ENCODE data around the gene PGBD5. TPM values are rescaled to one million over a fixed set of nuclear protein-coding genes. Genes with fewer than 3 reads are reported as not detected.
A peak's percentile ranks its signal among the peaks of the same experiment; 100 is the strongest.

The PGBD5 gene
- total RNA-seq, 1 donor from 2014 or later: 6.4 TPM

GRCh38 chr1:230322421-230322756, 103.7 kb downstream of the PGBD5 start:
- ATAC-seq: no peak

- no peak for ATAC-seq
Observed at GRCh38 chr1:230321741-230322420, 104.3 kb downstream of the PGBD5 start.

GRCh38 chr1:230321341-230321740, 104.8 kb downstream of the PGBD5 start:
- ATAC-seq: no peak

GRCh38 chr1:230320804-230321203, 105.3 kb downstream of the PGBD5 start:
- ATAC-seq: no peak

- ATAC-seq: no peak
Observed at GRCh38 chr1:230319014-230319747, 107.0 kb downstream of the PGBD5 start.

GRCh38 chr1:230317823-230318819, 108.0 kb downstream of the PGBD5 start:
- no peak for ATAC-seq

- ATAC-seq: no peak
Observed at GRCh38 chr1:230316864-230317745, 109.0 kb downstream of the PGBD5 start.

- no peak for ATAC-seq
Observed at GRCh38 chr1:230315099-230315498, 111.0 kb downstream of the PGBD5 start.

- ATAC-seq: no peak
Observed at GRCh38 chr1:230314142-230314470, 112.0 kb downstream of the PGBD5 start.

- no peak for ATAC-seq
Observed at GRCh38 chr1:230313453-230314141, 112.5 kb downstream of the PGBD5 start.

- ATAC-seq: no peak
Observed at GRCh38 chr1:230312676-230313075, 113.5 kb downstream of the PGBD5 start.

GRCh38 chr1:230310381-230311163, 115.6 kb downstream of the PGBD5 start:
- ATAC-seq: peak; percentile 75

GRCh38 chr1:230309646-230310177, 116.4 kb downstream of the PGBD5 start:
- ATAC-seq: no peak

GRCh38 chr1:230308821-230309220, 117.3 kb downstream of the PGBD5 start:
- ATAC-seq: no peak

- peak; percentile 87 for ATAC-seq
Observed at GRCh38 chr1:230308039-230308438, 118.1 kb downstream of the PGBD5 start.

GRCh38 chr1:230307213-230307612, 118.9 kb downstream of the PGBD5 start:
- peak; percentile 63 for ATAC-seq

GRCh38 chr1:230306169-230306568, 120.0 kb downstream of the PGBD5 start:
- no peak for ATAC-seq

- ATAC-seq: no peak
Observed at GRCh38 chr1:230303822-230304221, 122.3 kb downstream of the PGBD5 start.

GRCh38 chr1:230303069-230303468, 123.1 kb downstream of the PGBD5 start:
- ATAC-seq: no peak

- peak; percentile 41 for ATAC-seq
Observed at GRCh38 chr1:230301822-230302221, 124.3 kb downstream of the PGBD5 start.

Data from esophagus mucosa (tissue), 1 donor.